GM21717 (cell line): ENCODE measurements around the gene MAFG.
"Not testable (repeated sequence)": the region's sequence is repeated elsewhere in the genome, so short reads cannot be mapped to it uniquely, and the experiment has no call there.

Experiments
- ATAC-seq: cut with Tn5 transposase; IDR thresholded peaks from one replicate; pipeline ENCODE4 v1.9.1; 2021; ENCODE audit warnings: mild to moderate bottlenecking, moderate library complexity; ENCODE audit not compliant: unreplicated experiment

MAFG gene

DNA sequence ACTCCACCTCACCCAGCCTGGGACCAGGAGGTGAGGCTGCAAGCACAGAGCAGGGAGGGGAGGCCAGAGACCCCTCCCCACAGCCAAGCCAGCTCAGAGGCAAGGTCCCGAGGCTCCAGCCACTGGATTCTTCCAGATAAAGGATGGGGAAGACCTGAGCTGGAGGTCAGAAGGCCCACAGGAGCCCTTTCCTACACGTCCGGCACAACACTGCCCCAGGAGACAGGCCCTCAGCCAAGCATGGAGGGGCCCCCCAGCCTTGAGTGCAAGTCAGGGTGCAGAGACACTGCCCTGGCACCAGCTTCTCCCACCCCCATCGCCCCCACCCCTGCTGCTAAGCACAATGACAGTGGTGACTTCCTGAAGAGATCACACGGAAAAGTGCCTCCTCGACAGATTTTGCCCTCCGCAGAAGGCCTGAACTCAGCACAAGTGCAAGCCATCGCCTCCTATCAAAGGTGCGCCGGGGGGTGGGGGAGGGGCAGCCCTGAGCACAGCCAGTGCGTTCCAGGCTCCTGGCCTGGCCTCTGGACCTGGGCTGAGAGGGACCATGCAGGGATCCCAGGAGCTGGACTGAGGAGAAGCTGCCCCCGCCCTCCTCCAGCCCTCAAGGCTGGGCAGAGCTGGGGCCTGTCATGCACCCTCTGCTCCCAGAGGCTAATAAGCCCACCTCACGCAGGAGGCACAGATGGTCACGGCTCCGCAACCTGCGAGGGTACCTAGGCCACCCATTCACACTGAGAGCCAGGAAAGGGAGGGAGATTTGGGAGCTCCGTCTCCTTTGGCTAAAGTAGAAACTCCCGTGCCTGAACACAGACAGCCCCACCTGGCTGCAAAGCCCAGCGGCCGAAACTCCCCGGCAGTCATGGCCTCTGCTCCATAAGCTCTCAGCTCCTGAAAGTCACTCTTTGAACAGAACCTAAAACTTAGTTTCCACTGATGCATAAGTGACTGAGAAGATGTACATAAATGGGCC lies 2.7 kb downstream of the MAFG start:
- no peak for ATAC-seq

DNA sequence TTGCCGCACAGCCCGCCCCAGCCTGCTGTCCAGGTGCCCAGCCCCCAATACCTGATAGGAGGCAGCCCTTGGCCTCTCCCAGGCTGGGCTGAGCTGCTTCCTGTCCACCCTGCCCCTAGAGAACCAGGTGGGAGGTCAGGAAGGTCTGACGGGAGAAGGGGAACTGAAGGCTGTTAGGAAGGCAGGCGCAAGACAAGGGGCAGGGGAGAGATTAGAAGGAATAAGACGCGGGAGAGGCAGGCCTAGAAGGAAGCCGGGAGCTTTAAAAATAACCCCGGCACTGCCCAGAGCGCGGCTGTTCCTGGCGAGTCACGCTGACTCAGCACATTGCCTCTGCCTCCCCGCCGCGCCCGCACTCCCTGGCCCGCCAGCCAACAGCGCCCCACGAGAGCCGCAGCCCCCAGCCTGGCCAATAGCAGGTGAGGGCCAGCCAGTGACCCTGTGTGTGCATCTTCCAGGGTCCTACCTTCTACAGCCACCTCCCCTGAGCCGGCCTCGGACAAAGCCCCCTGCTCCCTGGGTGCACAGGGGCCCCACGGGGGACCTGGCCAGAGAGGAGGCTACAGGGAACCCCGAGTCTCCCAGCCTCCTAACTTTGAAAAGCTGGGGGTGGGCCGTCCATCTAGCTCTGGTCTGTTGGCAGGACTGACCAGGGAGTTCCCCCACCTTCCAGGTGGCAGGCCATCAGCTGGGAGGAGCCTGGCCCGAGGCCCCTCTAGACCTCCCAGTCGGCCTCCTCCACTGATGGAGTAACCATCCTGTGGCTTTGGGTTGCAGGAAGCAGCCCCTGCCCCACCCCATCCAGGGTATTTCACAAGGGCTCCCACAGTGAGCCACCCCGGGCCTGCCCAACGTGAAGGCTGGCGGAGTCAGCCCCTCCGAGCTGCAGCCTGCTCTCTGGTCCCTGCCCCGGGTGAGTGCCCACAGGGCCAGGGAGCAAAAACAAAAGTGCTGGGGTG lies 4.0 kb downstream of the MAFG start:
- no peak for ATAC-seq

DNA sequence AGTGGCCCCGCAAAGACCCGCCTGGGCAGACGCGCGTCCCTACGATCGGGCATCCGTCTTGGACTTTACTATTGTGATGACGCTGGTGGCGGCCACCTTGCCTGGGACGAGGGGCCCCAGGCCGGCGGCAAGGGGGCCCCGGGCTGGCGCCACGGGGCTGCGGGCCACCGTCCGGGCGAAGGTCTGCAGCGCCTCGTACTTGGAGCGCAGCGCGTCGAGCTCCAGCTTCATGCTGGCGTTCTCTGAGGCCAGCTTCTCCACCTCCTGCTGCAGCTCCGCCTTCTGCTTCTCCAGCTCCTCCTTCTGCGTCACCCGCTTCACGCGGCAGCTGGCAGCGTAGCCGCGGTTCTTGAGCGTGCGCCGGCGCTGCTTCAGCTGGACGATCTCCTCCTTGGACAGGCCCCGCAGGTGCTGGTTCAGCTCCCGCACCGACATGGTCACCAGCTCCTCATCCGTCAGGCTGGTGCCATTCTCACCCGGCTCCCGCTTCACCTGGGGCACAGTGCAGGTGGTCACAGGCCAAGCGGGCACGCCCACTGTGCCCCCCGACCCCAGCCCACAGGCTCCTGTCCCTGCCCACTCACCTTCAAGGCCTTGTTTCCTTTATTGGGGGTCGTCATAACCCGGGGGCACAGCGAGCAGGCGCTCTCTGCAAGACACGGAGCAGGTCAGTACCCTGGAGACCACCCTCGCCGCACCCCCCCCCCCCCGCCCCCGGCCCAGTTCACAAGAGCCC lies 4.8 kb downstream of the MAFG start:
- ATAC-seq, result no peak

DNA sequence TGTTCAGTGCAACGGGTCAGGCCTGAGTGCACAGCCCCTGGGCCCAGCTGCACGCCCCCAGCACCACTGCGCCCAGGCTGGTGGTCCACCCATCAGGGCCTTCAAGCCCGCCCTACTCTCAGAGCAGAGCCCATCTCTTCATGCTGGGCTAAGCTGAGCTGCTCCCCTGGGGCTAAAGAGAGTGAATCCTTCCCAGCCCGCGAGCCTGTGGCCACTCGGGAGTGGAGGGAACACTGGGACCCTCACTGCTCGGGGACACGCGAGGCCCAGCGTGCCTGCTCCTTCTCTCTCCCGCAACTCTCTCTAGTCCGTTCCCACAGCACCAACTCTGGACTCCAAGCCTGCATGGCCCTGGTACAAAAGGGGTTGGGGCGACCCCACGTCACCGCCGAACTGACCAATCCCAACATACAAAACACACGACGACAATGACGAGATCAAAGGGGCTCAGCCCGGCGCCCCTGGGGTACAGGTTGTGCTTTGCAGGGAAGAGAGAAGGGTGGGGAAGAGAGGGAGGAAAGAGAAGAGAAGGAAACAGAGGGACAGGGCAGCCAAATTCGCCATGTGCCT lies 5.5 kb downstream of the MAFG start:
- ATAC-seq, result no peak

DNA sequence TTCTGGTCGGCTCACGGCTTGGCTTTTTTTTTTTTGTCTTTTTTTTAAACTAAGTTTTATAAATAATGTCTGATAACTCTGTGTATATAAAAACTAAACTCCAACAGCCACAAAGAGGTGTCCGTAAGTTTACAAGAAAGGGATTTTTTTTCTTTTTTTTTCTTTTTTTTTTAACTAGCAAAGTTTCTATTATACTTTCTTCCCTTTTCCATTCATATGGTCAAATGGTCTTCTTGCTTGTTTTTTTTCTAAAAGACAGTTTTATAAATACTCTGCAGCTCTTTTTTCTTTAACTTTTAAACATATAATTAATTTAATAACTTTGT lies 6.0 kb downstream of the MAFG start:
- no peak for ATAC-seq

DNA sequence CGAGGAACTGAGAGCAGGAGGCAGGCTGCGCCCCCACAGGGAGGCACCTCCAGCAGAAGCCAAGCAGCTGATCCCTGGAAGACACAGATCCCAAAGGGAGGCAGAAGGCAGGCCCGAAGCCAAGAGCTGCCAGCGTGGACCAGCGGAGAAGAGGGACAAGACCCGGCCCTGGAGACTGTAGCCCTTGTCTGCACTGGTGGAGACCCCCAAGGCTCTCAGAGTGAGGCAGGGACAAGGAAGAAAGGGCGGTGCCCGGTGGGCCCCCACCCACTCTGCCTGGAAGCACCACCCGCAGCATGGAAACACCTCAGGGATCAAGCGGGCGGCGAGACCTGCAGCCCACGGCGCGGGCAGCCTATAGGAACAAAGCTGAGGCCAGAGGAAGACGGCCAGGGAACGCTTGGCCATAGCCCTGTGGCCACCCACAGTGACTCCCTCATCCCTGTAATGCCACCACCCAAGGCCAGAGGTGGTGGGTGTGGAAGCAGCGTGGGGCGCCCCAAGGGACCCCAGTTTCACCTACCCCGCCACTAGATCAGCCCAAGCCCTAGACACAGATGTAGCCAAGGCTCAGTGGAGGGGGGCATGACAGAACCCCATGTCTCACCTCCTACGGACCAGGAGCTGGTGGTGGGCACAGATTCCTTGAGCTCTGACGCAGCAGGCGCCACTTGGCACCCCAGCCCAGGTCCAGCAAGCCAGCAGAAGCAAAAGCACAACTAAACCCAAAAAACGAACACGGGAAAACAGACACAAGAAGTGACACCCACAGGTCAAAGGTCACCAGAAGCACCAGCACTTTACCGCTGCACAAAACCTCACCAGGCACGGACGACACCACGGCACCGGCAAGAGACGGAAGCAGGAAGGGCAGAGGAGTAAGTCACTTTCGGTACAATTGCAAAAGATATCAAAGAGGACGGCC lies 6.7 kb downstream of the MAFG start:
- no peak for ATAC-seq

DNA sequence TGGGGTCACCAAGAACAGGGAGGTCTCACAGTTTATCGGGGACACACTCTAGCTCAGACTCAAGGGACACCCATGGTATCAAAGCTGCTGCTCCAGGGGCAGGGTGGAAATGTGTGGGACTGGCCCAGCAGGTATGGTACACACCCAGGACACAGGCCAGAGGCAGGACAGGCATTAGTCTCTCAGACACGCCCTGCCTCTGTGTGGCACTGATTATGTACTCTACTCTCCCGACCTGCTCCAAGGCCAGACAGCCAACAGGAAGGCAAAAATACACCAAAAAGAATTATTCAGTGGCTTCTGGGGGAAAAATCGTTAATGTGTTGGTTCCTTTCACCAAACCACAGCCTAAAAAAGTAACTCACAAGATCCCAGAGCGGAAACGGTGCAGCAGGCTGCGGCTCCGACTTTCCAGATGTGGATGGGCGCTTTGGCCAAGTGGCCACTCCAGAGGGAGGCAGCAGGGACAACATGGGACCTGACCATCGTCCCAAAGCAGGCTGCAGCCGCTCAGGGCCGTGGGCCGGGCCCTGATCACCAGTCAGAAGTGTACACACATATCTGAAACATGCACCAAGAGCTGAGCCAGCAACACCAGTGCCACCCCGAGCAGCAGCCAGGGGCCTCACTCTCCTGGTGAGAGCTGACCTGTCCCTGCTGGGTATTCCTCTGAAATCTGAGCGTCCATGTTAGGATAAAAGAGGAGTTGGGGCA lies 8.5 kb downstream of the MAFG start:
- ATAC-seq, result no peak

DNA sequence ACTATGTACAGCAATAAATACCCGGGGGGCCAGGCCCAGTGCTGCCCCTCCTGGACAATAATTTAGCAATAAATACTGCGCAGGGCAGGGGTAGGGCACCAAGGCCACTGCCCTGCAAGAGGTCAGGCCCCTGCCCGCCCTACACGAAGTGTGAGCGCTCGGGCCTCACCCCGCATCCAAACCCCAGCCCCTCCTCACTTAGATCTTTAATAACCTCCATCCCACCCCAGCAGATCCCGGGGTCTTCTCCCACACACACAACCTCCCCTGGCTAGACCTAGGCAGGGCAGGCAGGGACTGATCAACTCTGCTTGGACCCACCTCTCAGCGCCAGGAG lies 9.2 kb downstream of the MAFG start:
- not testable (repeated sequence) for ATAC-seq

DNA sequence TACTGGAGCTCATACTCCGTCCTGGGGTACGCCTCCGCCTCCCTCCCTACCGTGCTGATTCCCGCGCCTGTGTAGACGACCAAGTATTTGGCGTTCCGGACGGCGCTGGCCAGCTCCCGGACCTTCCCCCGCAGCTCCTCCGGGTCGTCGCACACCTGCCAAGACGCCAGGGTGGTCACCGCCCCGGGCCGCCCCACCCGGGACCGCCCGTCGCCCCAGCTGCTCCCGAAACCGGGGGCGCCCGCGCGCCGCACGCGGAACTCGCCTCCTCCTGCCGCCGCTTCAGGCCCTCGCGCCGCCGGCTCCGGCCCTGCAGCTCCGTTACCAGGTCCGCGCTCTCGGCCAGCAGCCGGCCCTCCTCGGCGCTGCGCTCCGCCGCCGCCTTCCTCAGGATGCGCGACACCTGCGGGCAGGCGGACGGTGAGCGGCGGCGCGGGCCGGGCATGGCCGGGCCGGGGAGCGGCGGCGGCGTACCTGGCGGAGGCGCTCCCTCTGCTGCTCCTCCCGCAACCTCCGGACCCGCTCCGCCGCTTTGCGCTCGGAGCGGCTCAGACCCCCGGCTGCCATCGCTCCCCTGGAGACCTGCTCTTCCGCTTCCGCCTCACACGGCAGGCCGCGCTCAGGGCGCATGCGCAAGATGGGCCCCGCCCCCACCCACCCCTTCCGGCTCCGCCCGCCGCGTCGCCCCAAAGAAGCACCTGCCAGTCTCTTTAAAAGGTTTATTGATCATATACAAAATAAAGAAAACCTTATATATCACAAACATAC lies 9.8 kb downstream of the MAFG start, which contains the start of gene SIRT7:
TSS of gene SIRT7 (minus strand) at position 612 of the 768 bp plus-strand sequence. CDS start at position 567, 45 bp downstream.
- peak; percentile 29 for ATAC-seq

DNA sequence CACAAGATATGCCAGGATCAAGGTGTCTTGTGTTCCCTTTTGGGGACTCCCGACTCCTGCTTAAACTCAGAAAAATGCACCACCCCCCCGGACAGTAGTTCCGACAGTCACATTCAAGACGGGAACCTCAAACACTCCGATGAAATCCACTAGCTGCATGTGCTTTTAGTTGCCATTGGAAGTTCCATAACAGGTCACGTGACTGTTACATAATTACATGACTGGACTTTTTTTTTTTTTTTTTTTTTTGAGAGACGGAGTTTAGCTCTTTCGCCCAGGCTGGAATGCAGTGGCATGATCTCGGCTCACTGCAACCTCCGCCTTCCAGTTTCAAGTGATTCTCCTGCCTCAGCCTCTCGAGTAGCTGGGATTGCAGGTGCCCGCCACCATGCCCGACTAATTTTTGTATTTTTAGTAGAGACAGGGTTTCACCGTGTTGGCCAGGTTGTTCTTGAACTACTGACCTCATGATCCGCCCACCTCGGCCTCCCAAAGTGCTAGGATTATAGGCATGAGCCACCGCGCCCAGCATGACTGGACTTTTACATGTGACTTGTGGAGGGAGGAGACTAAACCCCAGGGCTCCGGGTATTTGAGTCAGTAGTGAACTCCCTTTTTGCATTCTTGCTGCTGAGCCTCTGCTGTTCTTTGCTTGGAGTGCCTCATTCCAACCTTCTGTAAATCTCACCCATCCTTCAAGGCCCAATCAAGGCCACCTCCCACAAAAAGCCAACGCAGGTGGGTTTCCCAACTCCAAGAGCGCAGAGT lies 11.1 kb downstream of the MAFG start:
- ATAC-seq, result no peak

DNA sequence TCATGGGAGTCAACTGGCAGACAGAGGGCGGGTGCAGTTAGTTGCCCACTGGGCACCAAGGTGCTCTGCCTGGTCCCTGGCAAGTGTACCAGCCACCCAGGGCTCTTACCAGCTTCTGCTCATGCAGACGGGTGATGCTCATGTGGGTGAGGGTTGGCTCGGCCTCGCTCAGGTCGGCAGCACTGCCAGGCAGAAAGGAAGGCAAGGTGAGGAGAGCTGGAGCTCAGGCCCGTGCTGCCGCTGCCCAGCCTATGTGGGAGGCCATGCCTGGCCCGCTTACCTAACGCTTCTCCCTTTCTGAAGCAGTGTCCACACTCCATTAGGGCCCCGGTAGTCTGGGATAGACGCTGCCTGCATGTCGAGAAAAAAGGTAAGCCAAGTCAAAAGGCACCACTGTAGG lies 12.2 kb downstream of the MAFG start:
- ATAC-seq, result no peak

DNA sequence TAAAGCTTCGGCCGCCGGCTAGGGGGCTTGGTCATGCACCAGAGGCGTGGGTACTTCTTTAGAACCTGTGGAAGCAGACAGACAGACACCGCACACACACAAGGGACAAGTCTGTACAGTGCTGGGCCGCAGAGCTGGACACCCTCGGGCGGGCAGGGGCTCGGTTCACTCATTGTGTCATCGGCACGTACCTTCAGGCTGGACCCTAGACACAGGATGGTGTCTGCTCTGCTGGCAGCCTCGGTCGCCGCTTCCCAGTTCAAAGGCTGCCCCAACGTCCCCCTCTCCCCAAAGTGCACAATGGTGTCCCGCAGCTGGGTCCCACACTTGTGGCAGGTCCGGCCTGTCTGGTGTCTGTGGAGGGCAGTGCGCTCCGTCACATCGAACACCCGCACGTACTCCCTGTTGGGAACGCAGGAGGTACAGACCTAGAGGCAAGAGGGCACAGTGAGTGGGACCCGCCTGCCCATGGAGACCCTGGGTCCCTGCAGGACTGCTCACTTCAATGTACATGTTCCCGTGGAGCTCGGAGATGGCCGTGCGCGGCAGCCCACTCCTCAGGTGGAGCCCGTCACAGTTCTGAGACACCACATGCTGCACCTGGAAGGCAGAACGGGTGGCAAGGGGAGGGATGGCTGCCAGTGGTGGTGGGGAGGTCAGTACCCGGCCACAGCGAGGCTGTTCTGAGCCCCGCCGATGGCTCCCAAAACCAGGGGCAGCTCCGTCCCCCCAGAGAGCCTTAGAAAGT lies 13.3 kb downstream of the MAFG start:
- no peak for ATAC-seq

DNA sequence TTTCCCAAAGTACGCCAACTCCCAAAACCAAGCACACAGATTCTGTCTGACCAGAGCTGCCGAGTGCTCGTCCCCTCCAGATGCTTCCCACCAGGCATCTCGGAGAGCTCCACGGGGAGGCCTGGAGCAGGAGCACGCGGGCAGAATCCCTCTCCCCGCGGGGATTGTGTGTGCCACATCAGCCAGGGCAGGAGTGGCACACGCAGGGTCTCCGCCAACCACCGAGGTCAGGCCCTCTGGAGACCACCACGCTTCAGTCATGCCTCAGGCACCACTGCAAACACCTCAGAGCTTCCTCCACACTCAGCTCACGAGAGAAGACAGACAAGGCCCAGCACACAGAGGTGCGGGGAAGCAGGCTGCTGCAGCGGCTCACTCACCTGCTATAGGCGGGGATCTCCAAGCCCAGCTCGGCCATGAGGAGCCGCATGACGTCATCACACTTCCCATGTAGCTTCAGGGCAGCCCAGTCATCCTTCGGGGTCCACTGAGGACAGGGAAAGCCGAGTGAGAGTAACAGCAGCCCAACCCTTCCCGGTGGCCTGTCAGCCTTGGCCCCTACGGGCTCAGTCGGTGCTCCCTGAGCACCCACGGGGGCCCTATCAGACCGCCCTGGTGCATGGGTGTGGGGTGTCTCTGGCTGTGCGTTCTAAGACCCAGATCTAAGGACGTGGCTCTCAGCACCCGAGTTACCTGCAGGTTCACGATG lies 14.0 kb downstream of the MAFG start:
- no peak for ATAC-seq

DNA sequence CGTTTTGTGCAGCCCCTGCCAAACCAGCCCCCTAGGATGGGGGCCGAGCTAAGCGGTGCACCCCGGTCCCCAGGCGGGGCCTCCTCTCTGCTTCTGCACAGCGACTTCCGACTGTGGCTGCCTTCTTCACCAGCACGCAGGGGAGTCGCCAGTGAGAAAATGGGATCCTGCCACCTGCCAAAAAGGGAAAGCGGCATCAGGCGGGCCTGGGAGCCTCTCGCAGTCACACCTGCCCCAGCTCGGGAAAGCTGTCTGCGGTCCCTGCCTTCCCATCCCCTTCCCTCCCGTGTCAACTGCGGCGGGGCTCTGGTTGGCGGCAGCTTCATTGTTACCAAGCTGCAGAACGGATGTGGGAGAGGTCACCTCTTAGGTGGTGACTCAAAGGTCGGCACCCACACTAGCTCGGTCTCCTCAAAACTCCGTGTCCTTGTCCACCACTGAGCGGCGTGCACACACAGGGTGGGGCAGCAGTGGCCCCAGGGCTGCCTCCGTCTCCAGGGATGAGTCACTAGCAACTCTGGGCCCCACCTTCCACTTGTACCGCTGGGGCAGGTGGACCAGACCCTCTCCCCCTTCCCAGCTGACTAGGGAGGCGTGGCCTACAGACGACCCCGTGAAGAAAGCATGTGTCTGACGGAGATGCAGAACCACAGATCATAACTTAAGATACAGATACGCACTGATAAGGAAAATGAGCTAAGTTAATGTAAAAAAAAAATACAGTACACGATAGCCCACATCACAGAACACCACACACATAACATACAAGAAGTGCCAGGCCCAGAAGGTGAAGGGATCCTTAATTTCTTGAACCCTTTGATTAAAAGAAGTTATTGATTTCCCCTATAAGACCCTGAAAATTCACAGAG lies 14.9 kb downstream of the MAFG start:
- no peak for ATAC-seq

DNA sequence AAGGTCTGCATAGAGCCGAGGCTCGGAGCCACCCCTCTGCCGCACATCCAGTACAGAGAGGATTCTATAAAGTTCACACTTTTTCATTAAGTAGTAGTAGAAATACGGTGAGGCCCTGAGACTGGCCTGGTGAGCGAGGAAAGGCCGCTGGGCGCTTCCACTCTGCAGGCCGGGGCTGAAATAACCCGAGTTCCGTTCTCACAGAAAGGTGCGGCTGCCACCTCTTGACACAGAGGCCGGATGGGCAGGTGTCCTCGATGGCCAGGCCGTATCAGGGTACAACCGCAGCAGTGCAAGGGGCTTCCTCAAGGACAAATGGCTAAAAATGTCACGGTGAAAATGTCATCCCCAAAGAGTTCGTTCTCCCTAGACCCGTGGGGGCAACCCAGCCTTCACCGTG lies 15.6 kb downstream of the MAFG start:
- ATAC-seq, result no peak
